GM12864 (cell line): ENCODE measurements around the gene CLEC5A.

Source experiments
- DNase-seq: peaks from one replicate; pipeline ENCODE4 v3.0.0-alpha.2; 2011; ENCODE audit warnings: low read depth
- H3K4me3 ChIP-seq: 2 replicates; pipeline ENCODE4 v1.5.1; 2011; ENCODE audit warnings: mild to moderate bottlenecking, low read depth, low read length, control low read depth
- CTCF ChIP-seq: IDR thresholded peaks from 2 replicates; pipeline ENCODE4 v1.5.1; 2011; ENCODE audit warnings: low read depth, mild to moderate bottlenecking, moderate library complexity, low read length, control low read depth, inconsistent platforms; ENCODE audit errors: missing control alignments

CLEC5A gene

DNA sequence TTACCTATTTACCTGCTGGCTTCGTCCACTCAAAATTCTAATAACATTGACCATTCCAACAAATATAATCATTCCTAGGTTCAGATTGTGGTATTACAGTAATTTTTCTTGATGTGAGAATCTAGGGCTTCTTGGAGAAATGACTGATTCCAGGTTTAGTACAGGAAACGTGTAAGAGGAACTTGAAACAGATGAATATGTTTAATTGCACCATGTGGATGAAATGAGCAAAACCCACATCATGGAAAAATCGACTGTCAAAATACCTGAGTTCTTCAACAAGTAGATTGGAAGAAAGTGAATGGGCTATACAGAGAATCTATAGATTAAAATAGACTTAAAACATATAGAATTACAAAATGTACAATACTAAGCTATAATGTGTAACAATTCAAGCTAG is 55.4 kb downstream of the CLEC5A start:
- no peak for DNase-seq
- TF ChIP-seq CTCF, result no peak
- no peak overlapping the region for H3K4me3 ChIP-seq

DNA sequence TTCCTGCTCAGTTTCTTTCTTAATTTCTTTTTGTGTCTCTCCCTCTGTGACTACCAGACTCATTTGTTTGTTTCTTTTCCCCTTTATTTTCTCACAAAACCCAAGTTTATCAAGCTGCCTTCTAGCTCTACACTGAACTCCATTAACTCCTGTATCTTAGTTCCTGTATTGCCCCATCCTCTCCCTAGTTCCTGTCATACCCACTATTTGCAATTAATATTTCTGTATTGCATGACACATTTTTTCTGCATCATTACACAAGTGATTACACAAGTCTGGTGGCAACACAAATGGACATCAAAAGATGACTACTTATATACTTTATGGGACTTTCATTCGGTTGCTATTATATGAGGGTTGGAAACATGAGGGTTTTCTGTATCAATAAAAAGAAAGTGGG is 57.5 kb downstream of the CLEC5A start:
- no peak for TF ChIP-seq CTCF
- no peak overlapping the region for H3K4me3 ChIP-seq
- DNase-seq, result no peak

DNA sequence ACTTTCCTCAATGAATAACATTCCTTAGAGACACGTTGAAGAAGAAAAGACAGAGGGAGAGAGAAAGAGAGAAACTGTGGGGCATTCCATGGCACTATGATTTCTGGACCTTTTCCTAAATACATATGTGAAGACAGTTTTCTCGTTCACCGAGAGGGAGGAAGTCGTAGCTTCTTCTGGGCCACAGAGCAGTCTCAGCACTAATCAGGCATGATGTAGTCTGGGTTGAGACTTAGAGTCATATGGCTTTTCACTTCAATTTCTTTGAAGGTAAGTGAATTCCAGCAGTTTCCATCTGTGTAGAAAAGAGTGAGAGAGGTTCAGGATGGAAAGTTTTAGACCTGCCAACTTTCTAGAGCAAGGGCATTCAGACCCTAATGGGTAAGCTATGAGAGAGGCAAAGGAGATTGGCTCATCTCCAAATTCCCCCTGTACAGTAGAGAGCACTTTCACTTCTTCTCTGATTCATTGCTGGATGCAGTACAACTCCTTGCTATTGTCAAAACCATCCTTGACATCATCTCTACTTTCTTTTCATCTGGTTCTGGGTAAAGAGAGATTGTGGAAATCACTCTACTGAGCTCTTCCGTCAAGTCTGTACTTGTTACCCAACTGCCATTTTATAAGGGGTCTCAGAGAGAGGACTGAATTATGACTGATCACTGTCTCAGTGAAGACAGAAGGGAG is 62.1 kb downstream of the CLEC5A start:
- no peak overlapping the region for H3K4me3 ChIP-seq
- no peak for TF ChIP-seq CTCF
- no peak for DNase-seq

GRCh38 chr7:141880960-141881359 is 65.8 kb downstream of the CLEC5A start:
- DNase-seq, result no peak
- H3K4me3 ChIP-seq, result no peak overlapping the region
- TF ChIP-seq CTCF, result no peak

DNA sequence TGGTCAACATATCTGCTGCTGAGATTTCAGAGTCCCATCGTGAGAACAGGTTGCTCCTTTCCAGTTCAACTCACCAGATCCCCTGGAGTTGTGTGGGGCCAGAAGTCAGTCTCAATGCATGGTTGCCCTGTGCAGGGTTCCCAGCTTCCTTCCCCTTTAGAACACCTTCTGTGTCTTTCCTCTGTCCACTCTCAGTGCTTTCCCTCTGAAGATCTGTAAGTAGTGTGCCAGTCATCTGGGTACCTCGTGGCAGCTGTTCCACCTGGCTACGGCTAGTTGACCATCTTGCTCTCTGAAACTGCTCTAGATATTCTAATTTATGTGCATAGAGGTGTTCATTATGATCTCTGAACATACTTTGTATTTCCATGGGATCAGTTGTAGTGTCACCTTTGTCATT is 69.4 kb downstream of the CLEC5A start:
- DNase-seq, result no peak
- TF ChIP-seq CTCF, result no peak
- no peak overlapping the region for H3K4me3 ChIP-seq
